Stimulated activated CD8-positive, alpha-beta memory T cell treated with anti-CD3 and anti-CD28 coated beads, Interleukin-15, amount 100 ng/mL, for 48 hours (primary cell): ENCODE measurements around the gene NHS.

Source experiments
- DNase-seq, 2 donors: peaks; one replicate each; pipeline ENCODE4 v3.0.0-alpha.2; 2020; ENCODE audit warnings: low read depth in 2 of 2

Gene NHS

DNA sequence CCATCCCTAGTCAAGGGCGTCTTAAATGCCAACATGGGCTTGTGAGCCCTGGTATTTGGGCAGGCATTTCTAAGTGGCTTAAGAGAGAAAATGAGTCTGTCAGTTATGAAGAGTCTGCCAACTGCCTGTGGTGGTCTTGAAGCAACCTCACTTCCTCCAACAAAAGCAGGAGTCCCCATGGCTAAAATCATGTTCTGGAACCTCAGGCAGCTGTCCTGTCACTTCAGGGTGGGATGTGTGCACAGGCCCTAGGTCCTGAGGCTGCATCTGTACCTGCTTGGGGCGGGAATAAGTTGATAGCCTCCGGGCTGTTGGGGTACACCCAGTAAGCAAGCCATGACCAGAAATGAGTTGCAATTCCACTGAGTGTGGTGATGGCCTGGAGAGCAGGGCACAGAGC, 247.3 kb downstream of the NHS start:
- DNase-seq, result no peak

DNA sequence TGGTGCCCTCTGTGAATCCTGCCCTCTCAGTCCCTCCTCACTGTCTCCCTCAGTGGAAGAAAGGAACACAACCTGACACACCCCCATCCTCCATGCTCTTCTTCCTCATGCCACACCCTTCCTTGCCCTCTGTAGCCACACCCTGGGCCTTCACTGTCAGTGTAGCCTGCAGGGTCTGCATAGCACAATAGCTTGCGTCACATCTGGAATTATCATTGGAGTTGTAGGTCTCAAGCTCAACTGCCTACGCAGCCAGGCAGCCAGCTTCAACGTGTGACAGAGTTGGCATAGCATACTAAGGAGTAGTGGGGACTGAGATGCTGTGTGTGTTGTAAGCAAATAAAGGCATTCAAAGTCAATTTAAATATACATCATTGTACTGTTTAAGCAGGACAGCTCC, 248.8 kb downstream of the NHS start:
- DNase-seq, result no peak

DNA sequence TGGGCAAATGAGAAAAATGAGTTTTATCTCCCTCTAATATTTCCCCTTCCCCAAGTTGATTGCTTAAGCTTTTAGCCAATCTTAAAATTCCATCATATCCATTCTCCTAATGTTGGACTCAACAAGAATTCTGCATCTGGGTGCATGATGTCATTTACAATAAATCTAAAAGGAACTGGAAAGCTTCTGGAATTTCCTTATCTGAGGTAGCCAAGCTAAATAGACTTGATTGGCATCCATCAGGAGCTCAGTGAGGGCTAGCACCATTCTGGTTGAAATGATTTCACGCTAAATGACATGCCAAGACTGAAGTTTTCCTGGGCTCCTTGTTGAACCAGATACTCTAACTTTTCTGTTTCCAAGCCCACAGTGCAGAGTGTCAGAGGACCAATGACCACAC, 252.0 kb downstream of the NHS start:
- no peak for DNase-seq

DNA sequence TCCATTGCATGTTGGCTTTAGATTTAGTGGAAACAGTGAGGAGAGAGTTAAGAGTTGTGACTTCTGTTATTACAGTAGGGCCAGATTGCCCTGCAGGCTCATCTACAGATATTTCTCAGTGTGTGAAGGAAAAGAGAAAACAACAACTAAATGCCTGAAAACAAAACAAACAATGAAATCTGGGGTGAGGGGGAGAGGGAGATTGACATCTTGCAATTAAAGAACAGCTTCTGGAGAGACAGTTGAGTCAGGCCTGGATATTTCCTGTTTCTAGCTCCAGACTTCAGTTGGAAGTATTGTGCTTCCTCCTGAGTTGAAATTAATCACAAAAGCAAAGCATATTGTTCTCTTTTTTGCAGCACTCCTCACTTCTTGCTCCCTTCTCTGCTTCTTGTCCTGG, 254.0 kb downstream of the NHS start:
- no peak for DNase-seq

DNA sequence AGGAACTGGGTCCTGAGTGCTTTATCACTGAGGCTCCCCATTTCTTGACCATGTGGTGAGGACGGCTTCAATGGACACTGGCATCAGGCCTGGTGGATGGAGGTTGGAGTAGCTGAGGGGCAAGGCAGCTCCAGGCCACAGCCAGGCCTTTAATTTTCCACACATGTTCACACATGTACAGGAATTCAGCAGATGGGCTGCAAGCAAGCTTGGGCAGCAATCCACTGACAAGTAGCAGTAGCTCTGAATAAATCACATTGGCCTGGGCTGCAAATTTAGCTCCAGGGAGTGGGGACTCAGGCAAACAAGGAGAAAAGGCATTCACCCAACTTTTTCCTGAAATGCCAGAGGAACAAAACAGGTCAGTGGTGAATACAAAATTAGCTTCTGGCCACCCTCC, 254.5 kb downstream of the NHS start:
- DNase-seq, result no peak

DNA sequence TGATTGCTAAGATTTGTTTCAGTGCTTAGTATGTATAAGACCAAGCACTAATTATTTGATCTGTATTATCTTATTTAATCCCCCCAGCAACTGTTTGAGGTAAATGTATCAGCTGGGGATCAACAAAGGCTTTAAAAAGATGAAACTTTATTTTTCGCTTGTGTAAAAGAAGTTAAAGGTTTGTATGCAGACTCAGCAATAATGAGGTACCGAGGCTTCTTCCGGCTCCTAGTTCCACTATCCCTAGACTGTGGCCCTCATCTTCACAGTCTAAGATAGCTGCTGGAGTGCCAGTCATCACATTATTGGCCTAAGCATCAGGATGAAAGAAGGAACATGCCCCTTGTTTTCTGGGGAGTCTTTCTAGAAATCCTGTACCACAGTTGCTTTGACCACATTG, 256.6 kb downstream of the NHS start:
- no peak for DNase-seq

DNA sequence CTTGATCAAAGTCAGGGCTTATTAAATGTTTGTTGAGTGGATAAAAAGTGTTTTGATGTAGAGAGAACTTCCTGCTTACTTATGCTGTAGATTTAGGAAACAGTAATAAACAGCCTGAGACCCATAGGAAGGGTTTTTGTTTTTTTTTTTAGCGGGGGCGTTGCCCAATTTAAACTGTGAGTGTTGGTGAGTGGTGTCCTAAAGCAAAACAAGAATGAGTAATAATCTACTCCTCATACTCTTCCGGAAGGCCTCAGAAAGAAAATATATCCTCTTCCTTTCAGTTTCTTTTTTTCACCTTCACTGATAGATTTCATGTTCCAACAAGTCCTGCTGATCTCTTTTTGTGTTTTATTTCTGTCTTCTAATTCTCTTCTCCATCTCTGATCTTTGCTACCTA, 257.9 kb downstream of the NHS start:
- no peak for DNase-seq

DNA sequence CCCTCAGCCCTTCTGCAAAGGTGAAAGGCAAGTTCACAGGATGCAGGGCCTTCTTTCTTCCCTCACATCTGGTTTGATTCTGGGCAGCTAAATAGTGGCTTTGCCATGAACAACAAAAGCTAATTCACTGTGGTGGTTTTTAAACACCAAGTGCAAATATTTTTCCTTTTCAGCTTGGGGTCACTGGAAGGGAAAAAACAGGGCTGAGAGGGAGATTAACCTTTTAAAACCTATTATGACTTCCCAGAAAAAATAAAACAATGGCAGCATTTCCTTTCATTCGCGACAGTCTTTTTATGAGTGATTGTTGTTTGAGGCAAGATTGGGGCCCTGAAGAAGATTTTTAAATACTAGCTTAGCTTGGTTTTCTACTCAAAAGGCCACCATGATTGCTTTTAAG, 258.5 kb downstream of the NHS start:
- DNase-seq, result no peak

DNA sequence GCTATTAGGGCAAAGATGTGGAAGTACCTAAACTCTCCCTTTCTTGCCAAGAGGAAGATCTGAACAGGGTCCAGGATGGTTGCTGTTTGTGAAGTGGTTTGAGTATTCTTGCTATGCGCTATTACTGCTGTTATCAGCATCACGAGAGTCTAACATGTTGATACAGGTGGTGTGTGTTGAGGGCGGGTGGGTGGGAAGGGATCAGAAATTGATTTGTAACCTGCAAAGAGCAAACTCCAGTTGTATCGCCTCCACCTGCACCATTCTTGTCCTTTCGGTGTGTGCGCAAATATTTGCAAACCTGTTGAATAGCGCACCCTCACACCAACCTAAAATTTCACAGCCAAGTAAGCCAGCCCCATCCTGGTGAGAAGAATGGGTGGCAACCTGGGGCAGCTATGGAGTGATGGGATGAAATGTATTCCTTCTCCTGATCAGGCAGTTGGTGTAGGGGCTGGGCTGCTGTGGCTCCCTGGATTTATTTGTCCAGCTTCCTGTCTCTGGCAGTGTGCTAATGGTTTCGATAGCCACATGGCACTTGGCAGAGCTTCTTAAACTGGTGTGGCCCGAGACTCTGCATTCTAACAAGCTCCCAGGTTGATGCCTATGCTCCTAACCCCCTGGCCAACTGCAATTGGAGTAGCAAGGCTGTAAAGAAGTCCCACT, 259.7 kb downstream of the NHS start:
- DNase-seq, result no peak

DNA sequence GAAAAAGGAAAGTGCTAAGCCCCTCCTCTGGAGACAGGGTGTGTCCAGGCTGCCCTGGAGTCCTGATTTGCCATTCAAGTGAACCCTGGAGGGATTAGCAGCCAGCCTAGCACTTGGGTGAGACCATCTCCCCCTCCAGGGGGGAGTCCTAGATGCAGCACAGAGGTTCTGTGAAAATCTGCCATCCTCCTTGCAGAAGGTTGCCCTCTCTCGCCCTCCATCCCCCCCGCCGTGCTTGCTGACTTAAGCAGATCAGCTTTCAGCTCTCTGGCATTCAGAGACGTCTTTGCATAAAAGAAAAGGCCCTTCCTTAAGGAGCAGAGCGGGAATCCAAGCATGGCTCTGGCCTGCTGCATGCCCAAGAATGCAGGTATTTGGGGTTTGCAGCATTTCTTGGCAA, 260.2 kb downstream of the NHS start:
- no peak for DNase-seq

DNA sequence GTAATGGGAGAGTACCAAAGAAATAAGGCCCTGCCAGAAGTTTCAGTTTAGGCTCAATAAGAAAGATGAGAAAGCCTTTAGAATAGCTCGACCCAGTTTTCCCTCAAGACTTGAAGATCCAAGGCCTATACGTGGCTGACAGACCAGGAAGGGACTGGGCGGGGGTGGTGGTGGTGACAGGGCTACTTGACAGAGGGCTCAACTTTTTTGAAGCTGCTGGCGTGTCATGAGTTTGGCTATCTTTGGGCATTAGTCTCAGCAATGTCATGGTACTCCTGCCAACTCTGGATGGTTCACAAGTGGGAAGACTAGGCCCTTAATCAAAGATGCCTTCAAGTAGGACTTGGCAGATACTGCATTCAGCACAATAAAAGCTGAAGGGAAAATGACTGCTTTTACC, 262.2 kb downstream of the NHS start:
- no peak for DNase-seq

DNA sequence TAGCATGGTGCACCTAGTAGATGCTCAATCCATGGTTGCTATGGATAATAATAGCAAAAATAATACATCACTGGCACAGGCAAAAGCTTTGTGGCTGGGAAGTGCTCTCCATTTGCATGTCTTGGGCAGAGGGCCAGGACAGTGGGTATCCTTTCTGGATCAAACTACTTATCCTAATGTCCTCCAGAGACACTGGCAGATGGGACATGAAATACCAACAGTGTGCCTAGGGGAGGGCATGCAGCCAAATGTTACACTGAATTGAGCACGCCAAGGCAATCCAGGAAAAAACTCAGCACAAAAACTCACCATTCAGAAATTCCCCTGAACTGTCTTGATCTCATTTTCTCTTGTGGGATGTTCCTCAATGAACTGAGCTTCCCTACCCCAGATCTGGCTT, 263.7 kb downstream of the NHS start:
- DNase-seq, result no peak

DNA sequence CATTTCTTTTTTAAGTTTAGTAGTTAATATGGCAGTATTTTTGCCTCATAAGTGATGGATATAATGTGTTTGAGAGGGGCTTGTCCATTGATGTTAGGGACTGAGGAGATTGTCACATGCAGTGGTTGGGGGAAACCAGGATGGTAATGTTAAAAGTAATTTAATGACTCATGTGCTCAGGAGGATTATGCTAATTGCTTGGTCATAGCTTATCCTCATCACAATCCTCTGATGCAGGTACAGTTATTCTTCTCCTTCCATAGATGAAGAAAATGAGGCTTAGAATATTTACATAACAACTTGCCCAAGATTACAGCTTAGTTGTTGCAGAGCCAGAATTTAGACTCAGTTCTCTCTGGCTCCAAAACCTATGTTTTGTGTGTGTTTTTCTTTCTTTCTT, 267.9 kb downstream of the NHS start:
- DNase-seq, result no peak

DNA sequence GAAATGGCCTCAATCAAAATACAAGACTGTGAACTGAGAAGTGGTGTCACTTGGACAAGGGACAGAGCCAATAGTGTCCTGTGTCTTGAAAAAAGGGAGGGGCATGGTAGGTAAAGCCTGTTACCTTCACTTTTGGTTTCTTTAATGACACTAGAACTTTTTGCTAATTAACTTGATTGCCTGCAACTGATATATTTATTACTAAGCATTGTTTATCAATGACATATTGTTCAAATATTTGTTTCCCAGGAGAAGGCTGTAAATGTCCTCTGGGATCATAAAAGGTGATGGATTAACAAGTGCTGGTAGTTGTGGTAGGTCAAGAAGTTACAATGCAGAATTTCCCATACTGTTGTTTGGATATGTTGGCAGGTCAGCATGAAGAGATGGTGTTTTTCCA, 268.5 kb downstream of the NHS start:
- DNase-seq, result no peak

DNA sequence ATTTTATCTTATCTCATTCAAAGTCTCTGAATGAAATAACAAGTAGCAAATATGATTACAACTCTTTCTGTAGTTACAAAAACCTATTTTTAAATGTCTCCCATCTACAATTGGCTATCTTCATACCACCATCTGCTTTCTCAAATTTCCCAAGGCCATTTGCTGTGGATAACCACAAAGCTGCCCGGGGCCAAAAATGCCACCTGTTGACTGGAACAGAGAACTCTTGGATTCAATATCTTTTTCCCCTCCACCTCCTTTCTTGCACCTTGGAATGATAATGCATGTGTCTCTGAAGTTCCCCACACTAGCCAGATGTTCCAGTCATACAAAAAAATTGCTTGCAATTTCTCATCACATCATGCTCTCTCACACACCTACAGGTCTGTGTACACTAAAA, 269.0 kb downstream of the NHS start:
- no peak for DNase-seq

DNA sequence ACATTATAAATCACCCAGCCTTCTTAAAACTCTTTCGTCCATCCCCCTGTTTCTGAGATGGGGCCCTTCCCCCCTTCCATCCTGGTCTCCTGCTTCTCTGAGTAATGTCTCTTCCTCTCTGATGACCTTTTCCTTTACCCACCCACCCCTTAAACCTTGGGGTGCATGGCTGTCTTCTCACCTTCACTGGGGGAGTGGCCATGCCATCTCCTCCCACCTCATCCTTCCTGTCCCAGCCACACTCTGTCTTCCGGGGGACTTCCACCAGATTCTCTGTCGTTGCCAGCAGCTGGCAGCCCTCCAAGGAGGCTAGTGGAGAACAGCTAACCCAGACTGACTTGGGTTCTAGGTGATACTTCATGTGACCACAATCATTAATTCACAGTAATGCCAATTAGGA, 279.1 kb downstream of the NHS start:
- peak; percentile 29 to 34 for DNase-seq

DNA sequence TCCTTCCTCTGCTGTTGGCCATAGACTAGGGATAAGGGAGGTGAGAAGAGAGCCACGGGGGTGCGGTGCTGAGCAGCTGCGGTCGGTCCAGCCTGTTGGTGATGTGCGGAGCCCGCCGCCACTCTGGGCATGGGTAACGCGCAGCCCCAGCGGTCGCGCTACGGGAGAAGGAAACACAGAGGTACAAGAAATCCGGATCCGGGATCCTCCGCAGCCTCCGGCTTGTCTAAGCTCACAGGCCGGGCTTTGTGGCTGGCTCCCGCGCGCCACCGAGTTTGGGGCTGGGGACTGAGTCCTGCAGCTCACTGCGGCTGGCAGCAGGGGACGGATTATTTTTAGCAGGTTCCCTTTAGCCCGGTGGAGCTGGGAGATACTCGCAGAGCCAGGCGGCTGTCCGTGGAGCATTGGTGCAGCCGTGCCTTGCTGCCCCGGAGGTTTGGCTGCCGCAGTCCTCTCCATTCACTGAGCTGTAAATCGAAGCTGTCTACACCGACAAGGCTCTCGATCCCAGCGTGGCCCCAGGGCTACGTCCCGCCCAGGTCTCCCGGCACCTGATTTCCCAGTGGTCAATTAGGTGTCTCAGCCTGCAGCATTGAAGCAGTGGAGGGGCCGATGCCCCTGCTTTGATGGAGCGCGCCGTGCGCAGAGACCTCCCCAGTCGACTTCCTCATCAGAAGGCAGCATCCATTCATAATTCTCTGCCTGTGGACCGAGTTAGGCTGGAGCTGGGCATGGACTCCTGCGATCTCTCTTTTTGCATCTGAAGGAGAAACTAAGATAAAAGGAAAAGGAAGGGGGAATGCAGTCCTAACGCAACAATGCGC, 280.4 kb downstream of the NHS start:
- no peak for DNase-seq

DNA sequence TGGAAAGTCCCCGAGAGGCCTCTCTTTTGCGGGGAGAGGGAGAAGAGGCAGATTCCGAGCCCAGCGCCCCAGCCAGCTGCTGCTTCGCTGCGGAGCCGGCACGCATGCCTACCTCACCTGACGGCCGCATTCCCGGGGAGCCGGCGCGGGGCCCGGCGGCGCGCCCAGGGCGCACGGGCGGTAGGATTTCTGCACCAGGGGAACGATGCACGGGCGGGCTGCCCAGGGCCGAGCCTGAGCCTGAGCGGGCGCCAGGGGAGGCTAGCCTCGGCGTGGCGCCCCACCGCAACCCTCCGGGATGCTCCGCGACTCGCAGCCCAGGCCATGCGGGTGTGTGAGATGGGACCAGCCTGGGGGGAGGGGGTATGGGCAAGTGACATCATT, 281.0 kb downstream of the NHS start:
- no peak for DNase-seq

DNA sequence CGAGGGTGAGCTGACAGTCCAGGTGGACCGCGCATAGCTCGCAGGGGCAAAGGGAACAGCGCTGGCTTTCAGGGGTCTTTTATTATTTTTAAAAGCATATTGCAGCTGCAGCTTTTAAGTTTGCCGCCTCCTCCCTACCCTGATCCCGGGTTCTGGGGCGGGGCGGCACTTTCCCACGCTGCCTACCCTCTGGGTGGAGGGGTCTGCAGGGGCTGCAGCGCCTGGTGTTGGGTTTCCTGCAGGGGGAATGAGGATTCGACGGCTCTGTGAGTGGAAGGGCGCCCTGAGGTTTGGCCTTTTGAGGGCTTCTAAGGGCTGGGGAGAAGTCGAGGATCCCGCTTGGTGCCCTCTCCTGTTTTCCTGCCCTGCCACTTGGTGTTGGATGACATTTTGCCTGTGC, 281.6 kb downstream of the NHS start:
- DNase-seq, result no peak

DNA sequence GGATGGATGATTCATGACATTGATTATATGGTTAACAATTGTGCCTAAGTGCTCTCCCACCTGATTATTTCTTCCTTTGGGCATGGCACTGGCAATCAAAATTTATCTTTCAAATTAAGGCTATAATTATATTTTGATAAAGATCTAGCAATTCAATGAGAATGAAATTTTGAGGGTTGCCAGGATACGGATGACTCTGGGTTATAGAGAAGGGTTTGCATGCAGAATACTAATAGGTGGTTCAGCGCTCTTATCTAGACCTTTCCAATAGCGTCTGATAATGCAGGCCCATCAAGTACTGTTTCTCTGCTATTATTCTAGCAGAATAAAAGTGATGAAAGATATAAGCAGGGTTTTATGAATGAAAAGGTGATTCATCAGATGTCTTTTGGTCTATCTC, 287.4 kb downstream of the NHS start:
- DNase-seq, result no peak

DNA sequence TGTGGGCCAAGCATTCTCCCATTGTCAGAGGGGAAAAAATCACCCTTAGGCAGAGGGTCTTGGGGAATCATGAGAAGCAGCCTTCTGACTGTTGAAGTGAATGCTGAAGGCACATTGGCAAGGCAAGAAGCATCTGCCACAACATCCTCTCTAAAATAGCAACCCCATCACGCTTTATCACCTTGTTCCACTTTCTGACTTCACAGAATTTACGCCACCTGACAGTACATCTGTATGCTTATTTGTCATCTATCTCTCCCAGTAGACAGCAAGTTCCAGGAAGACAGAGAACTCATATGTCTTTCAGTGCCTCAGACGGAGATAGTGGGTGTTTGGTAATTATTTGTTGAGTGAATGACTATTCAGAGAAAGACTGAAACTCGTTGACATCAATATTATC, 293.9 kb downstream of the NHS start:
- DNase-seq, result no peak

DNA sequence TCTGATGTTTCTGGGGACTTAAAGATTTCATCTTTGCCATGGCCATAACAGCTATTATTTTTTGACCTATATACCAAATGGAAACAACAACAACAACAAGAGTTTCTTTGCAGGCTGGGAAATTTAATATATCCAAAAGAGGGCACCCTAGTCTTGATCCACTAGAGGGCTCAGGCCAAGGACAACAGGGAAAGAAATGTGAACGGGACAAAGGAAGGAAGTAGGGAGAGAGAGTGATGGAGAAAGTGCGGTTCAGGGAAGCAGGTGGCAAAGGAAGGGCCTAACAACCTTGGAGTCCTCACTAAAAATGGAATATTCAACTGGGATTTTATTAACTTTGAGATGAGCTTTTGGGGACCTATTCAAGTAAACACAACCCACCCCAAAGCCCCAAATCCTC, 294.5 kb downstream of the NHS start:
- DNase-seq, result no peak

DNA sequence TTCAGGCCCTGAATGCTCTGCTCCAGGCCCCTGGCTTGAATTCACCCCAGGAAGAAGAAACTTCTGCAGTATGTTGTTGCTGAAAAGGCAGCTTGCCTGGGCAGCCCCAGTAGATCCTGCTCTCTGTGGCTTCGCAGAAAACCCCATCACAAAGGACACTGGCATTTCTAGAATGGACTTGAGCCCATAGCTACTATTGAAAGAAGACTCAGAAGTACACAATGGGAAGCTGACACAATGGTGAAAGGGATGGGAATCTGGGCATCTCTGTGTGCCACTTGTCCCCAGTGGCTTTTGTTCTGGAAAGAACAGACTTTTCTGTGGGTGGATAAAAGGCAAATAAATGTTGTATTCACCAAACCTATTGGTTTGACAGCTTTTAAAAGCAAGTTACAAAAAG, 294.9 kb downstream of the NHS start:
- DNase-seq, result no peak

DNA sequence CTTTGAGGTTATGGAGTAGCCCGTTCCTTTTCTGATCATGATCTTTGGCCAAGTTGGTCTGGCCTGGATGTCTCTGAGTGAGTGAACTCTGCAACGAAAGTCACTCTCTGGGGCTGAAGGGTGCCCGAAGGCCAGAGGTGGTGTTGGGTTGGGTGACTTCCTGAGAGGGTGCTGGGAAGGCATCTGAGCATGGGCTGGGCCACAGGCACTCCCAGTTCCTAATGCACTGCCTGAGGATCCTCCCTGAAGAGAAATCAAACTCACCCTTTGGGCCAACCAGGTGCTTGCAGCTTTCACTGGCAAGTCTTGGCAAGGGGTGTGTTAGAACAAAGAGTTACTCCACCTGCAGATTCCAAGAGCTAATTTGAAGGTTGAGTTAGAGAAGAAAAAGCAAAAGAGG, 295.9 kb downstream of the NHS start:
- DNase-seq, result no peak
